H1 (cell line): ENCODE measurements around the gene MT1H. TPM values are rescaled to one million over a fixed set of nuclear protein-coding genes. Genes with fewer than 3 reads are reported as not detected.
A peak's percentile ranks its signal among the peaks of the same experiment; 100 is the strongest.

Source experiments
- CHD1 ChIP-seq: IDR thresholded peaks from 2 replicates; pipeline ENCODE4 v1.6.1; 2012; ENCODE audit warnings: low read depth, low read length, improper control_type of control experiment
- JUND ChIP-seq: IDR thresholded peaks from 2 replicates; pipeline ENCODE4 v1.6.1; 2011; ENCODE audit warnings: mild to moderate bottlenecking, improper control_type of control experiment, low read length
- KDM4A ChIP-seq: IDR thresholded peaks from one replicate; pipeline ENCODE4 v1.7.1; 2012; ENCODE audit warnings: low read depth, mild to moderate bottlenecking, moderate library complexity, low read length, inconsistent platforms; ENCODE audit not compliant: severe bottlenecking
- MAX ChIP-seq: IDR thresholded peaks from 2 replicates; pipeline ENCODE4 v1.6.1; 2012; ENCODE audit warnings: inconsistent platforms
- PHF8 ChIP-seq: fragments of 200-600 bp; sonication (generic); conservative IDR thresholded peaks from 2 replicates; pipeline ENCODE4 v1.7.1; 2012; ENCODE audit warnings: low read depth, mild to moderate bottlenecking, inconsistent platforms, low read length, moderate library complexity
- RBBP5 ChIP-seq: IDR thresholded peaks from 2 replicates; pipeline ENCODE4 v1.7.1; 2012; ENCODE audit warnings: low read depth, mild to moderate bottlenecking, inconsistent platforms, low read length, moderate library complexity, borderline replicate concordance
- RXRA ChIP-seq: IDR thresholded peaks from 2 replicates; pipeline ENCODE4 v1.6.1; 2011; ENCODE audit warnings: low read depth, mild to moderate bottlenecking, low read length, moderate library complexity; ENCODE audit not compliant: insufficient read depth
- SAP30 ChIP-seq: fragments of 300-600 bp; sonication (generic); IDR thresholded peaks from 2 replicates; pipeline ENCODE4 v1.7.1; 2012; ENCODE audit warnings: low read length, moderate library complexity, mild to moderate bottlenecking, inconsistent platforms; ENCODE audit not compliant: insufficient read depth, insufficient replicate concordance
- SRF ChIP-seq: IDR thresholded peaks from 2 replicates; pipeline ENCODE4 v1.6.1; 2011; ENCODE audit warnings: mild to moderate bottlenecking, low read depth, low read length, moderate library complexity
- TBP ChIP-seq: IDR thresholded peaks from 2 replicates; pipeline ENCODE4 v1.6.1; 2011; ENCODE audit warnings: low read depth, low read length, improper control_type of control experiment
- TEAD4 ChIP-seq: IDR thresholded peaks from 2 replicates; pipeline ENCODE4 v1.6.1; 2012; ENCODE audit warnings: low read depth, low read length, inconsistent platforms, mixed read lengths
- polyA plus RNA-seq, 7 experiments: library from polyadenylated mRNA; depleted of rRNA in 3 of 7; stranded (reverse) in 5 of 7; unstranded in 2 of 7; fragments of >200 nt in 5 of 7; fragments of 200-250 nt in 2 of 7; gene quantifications; 1 replicate in 5 of 7; 2 replicates in 1 of 7; 4 replicates in 1 of 7; pipeline versions ENCODE4 v1.2.1 to v1.2.3, GENCODE V29; 2011 to 2013; ENCODE audit warnings: missing spikeins in 2 of 7, mixed read lengths in 2 of 7
- total RNA-seq: library from RNA; stranded (reverse); fragmentation: NEBNext Ultra II Directional; extraction: Animal tissue kit (Norgen Biotek cat#: 25700); gene quantifications from 2 replicates; pipeline ENCODE4 v1.2.1, GENCODE V29; 2021
- TF ChIP-seq, protein P1 (sequence below): IDR thresholded peaks from 2 replicates; pipeline ENCODE4 v1.6.1; 2012; ENCODE audit warnings: inconsistent platforms

MT1H gene
- total and polyA plus RNA-seq, 2 of the 8 experiments (the other 6 are each of a cell fraction or from before 2014, with no cell fraction given): 11.9 to 95.7 TPM

DNA sequence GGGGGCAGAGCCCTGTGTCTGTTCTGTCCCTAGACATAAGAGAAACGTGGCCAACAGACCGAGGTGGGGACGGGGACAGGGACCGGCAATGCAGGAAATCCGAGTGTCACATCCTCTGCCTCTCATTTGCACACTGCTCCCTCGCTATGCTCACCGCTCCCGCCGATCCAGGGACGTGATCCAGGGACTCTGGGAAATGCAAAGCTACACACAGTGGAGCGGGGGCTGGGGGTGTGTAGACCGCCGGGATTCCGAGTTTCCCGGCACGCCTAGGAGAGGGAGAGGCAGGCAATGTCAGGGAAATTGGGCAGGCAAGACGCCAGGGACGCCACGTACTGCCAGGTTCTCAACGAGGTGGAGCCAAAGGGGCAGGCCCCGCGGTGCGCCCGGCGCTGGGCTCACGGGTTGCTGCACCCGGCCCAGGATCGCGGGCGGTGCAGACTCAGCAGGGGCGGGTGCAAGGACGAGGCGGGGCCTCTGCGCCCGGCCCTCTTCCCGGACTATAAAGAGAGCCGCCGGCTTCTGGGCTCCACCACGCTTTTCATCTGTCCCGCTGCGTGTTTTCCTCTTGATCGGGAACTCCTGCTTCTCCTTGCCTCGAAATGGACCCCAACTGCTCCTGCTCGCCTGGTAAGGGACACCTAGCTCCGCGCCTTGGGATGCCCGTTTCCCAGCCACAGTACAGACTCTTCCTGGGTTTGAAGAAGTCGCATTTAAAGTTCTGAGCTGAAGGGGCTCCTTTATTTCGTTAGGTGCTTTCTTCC is 12.5 kb downstream of the MT1H start, which contains the start of gene MT1X (continued):
- TF ChIP-seq PHF8 (0 out of 2 replicates have a peak, but pooled peaks have one; percentile 14), CHD1 (no peak), TEAD4 (no peak), SAP30 (no peak), RXRA (no peak), SRF (no peak), MAX (peak; percentile 46; the same call in 1 of the 2 replicates), TBP (peak; percentile 87; the same call in 1 of the 2 replicates), KDM4A (peak; percentile 86), JUND (no peak), RBBP5 (peak; percentile 41; the same call in 1 of the 2 replicates)
- TF ChIP-seq, protein P1, sequence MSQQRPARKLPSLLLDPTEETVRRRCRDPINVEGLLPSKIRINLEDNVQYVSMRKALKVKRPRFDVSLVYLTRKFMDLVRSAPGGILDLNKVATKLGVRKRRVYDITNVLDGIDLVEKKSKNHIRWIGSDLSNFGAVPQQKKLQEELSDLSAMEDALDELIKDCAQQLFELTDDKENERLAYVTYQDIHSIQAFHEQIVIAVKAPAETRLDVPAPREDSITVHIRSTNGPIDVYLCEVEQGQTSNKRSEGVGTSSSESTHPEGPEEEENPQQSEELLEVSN: no peak
